ENCODE data around the gene UCK1.

DNA sequence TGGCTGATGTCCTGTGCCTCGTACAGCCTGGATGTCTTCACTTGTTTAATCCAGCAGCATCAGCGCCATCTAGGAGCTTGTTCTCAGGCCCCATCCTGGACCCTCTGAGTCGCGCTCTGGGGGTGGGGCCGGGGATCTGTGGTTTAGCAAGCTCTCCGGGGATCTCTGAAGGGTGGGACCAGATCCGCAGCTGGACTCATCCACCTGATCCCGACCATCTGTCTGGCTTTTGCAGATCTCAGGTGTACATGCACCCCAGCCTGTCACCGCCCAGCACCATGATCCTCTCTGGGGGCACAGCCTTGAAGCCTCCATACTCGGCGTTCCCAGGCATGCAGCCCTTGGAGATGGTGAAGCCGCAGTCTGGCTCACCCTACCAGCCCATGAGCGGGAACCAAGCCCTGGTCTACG is 43.4 kb downstream of the UCK1 start:
- TF ChIP-seq, protein P1, sequence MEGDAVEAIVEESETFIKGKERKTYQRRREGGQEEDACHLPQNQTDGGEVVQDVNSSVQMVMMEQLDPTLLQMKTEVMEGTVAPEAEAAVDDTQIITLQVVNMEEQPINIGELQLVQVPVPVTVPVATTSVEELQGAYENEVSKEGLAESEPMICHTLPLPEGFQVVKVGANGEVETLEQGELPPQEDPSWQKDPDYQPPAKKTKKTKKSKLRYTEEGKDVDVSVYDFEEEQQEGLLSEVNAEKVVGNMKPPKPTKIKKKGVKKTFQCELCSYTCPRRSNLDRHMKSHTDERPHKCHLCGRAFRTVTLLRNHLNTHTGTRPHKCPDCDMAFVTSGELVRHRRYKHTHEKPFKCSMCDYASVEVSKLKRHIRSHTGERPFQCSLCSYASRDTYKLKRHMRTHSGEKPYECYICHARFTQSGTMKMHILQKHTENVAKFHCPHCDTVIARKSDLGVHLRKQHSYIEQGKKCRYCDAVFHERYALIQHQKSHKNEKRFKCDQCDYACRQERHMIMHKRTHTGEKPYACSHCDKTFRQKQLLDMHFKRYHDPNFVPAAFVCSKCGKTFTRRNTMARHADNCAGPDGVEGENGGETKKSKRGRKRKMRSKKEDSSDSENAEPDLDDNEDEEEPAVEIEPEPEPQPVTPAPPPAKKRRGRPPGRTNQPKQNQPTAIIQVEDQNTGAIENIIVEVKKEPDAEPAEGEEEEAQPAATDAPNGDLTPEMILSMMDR (IDR thresholded peaks at IDR 0.05): no peak
- TF ChIP-seq, protein P2, sequence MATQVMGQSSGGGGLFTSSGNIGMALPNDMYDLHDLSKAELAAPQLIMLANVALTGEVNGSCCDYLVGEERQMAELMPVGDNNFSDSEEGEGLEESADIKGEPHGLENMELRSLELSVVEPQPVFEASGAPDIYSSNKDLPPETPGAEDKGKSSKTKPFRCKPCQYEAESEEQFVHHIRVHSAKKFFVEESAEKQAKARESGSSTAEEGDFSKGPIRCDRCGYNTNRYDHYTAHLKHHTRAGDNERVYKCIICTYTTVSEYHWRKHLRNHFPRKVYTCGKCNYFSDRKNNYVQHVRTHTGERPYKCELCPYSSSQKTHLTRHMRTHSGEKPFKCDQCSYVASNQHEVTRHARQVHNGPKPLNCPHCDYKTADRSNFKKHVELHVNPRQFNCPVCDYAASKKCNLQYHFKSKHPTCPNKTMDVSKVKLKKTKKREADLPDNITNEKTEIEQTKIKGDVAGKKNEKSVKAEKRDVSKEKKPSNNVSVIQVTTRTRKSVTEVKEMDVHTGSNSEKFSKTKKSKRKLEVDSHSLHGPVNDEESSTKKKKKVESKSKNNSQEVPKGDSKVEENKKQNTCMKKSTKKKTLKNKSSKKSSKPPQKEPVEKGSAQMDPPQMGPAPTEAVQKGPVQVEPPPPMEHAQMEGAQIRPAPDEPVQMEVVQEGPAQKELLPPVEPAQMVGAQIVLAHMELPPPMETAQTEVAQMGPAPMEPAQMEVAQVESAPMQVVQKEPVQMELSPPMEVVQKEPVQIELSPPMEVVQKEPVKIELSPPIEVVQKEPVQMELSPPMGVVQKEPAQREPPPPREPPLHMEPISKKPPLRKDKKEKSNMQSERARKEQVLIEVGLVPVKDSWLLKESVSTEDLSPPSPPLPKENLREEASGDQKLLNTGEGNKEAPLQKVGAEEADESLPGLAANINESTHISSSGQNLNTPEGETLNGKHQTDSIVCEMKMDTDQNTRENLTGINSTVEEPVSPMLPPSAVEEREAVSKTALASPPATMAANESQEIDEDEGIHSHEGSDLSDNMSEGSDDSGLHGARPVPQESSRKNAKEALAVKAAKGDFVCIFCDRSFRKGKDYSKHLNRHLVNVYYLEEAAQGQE (IDR thresholded peaks at IDR 0.05): no peak
- TF ChIP-seq ZFP36 (IDR thresholded peaks at IDR 0.05; ENCODE audit: borderline replicate concordance, partially characterized antibody): no peak
- no peak for TF ChIP-seq POLR2A (IDR thresholded peaks at IDR 0.05; ENCODE audit: low read length)
- TF ChIP-seq RFX5 (IDR thresholded peaks at IDR 0.05): no peak
- no peak for TF ChIP-seq EHF (CRISPR knock-in tag; IDR thresholded peaks at IDR 0.05)
- TF ChIP-seq HOXB5 (CRISPR knock-in tag; IDR thresholded peaks at IDR 0.05): no peak
- TF ChIP-seq MAFK (IDR thresholded peaks at IDR 0.05; ENCODE audit: partially characterized antibody): no peak
- TF ChIP-seq, protein P3, sequence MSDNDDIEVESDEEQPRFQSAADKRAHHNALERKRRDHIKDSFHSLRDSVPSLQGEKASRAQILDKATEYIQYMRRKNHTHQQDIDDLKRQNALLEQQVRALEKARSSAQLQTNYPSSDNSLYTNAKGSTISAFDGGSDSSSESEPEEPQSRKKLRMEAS (IDR thresholded peaks at IDR 0.05): no peak
- TF ChIP-seq HDAC2 (IDR thresholded peaks at IDR 0.05): no peak
- TF ChIP-seq MAZ (IDR thresholded peaks at IDR 0.05; ENCODE audit: borderline replicate concordance, low read depth, low read length): no peak
